GM11168 (cell line): ENCODE results near the gene PAPPA.

Source experiments
- in situ Hi-C: fragments of 300-500 bp; cut with MboI; formaldehyde crosslinking; loops from one replicate; pipeline ENCODE4 v1.12.0; 2022; ENCODE audit warnings: low sequenced_read_pairs; ENCODE audit not compliant: unreplicated experiment

Gene PAPPA

GRCh38 chr9:116178481-116179211 lies 25.1 kb downstream of the PAPPA start:
- in situ Hi-C loops, result no loop called here

- in situ Hi-C loops, result no loop called here
Observed at GRCh38 chr9:116179568-116179967, 26.0 kb downstream of the PAPPA start.

- in situ Hi-C loops, result no loop called here
Observed at GRCh38 chr9:116181853-116182610, 28.4 kb downstream of the PAPPA start.

- in situ Hi-C loops, result no loop called here
Observed at GRCh38 chr9:116182876-116183275, 29.3 kb downstream of the PAPPA start.

GRCh38 chr9:116187570-116188170 lies 34.1 kb downstream of the PAPPA start:
- in situ Hi-C loops, result no loop called here

- in situ Hi-C loops, result no loop called here
Observed at GRCh38 chr9:116189683-116190082, 36.1 kb downstream of the PAPPA start.

- in situ Hi-C loops, result no loop called here
Observed at GRCh38 chr9:116190637-116191396, 37.2 kb downstream of the PAPPA start.

- in situ Hi-C loops, result no loop called here
Observed at GRCh38 chr9:116191576-116192415, 38.2 kb downstream of the PAPPA start.

- in situ Hi-C loops, result no loop called here
Observed at GRCh38 chr9:116193636-116194035, 40.0 kb downstream of the PAPPA start.

GRCh38 chr9:116196806-116197205 lies 43.2 kb downstream of the PAPPA start:
- in situ Hi-C loops, result no loop called here

GRCh38 chr9:116198344-116198743 lies 44.8 kb downstream of the PAPPA start:
- in situ Hi-C loops, result no loop called here

GRCh38 chr9:116202219-116202912 lies 48.8 kb downstream of the PAPPA start:
- in situ Hi-C loops, result no loop called here

- in situ Hi-C loops, result no loop called here
Observed at GRCh38 chr9:116204252-116204882, 50.8 kb downstream of the PAPPA start.

- in situ Hi-C loops, result no loop called here
Observed at GRCh38 chr9:116207371-116208111, 54.0 kb downstream of the PAPPA start.

GRCh38 chr9:116208417-116209232 lies 55.0 kb downstream of the PAPPA start:
- in situ Hi-C loops, result no loop called here

GRCh38 chr9:116209414-116210116 lies 56.0 kb downstream of the PAPPA start:
- in situ Hi-C loops, result no loop called here
